Psoas muscle (tissue), 8 donors: ENCODE measurements around the gene DBF4B. TPM values are rescaled to one million over a fixed set of nuclear protein-coding genes. Genes with fewer than 3 reads are reported as not detected.

Experiments
- ATAC-seq, 4 donors: fragments of 200-7000 bp; cut with Tn5 transposase; one replicate each; pipeline ENCODE4 v1.9.1; 2020; ENCODE audit warnings: moderate library complexity in 3 of 4, mild to moderate bottlenecking in 2 of 4
- DNase-seq, 2 donors: peaks; one replicate each; pipeline ENCODE4 v3.0.0-alpha.2; 2020
- H3K27ac ChIP-seq: fragments of 200-600 bp; one replicate; pipeline ENCODE4 v1.8.0; 2022
- H3K27me3 ChIP-seq, 3 donors: fragments of 200-600 bp in 1 of 3; one replicate each; pipeline versions ENCODE4 v1.6.1 to v1.8.0; 2013 to 2022; ENCODE audit warnings: low read length in 2 of 3, mild to moderate bottlenecking in 2 of 3, moderate library complexity in 1 of 3; ENCODE audit not compliant: insufficient read depth in 3 of 3
- H3K36me3 ChIP-seq, 2 donors: fragments of 200-600 bp in 1 of 2; one replicate each; pipeline versions ENCODE4 v1.6.1 to v1.8.0; 2013 to 2022; ENCODE audit warnings: low read depth in 1 of 2, mild to moderate bottlenecking in 1 of 2, moderate library complexity in 1 of 2; ENCODE audit not compliant: insufficient read depth in 1 of 2
- H3K4me1 ChIP-seq: fragments of 200-600 bp; one replicate; pipeline ENCODE4 v1.8.0; 2022
- H3K4me3 ChIP-seq: fragments of 200-600 bp; one replicate; pipeline ENCODE4 v1.8.0; 2022; ENCODE audit warnings: mild to moderate bottlenecking
- H3K9me3 ChIP-seq: fragments of 200-600 bp; one replicate; pipeline ENCODE4 v1.8.0; 2022
- CTCF ChIP-seq: fragments of 200-600 bp; IDR thresholded peaks from one replicate; pipeline ENCODE4 v1.8.0; 2022; ENCODE audit warnings: antibody characterized with exemption
- WGBS, 3 donors: extraction: QIAGEN DNeasy Blood & Tissue Kit; methylation state at CpG; one replicate each; pipeline versions ENCODE4 v1.1.6 to v1.1.7; 2013; 5-methylcytosine and 5-hydroxymethylcytosine counted together
- intact Hi-C, 2 donors: fragments of 100-400 bp; cut with DNase I; formaldehyde crosslinking; loops; one replicate each; pipeline versions ENCODE4 v1.11.0 to v1.14.2; 2022
- polyA plus RNA-seq, 3 donors: library from polyadenylated mRNA; stranded (reverse); fragments of 200-250 nt; gene quantifications; one replicate each; pipeline ENCODE4 v1.2.3, GENCODE V29; 2013
- total RNA-seq, 4 donors: library from RNA; stranded (reverse); fragmentation: NEBNext Ultra II Directional in 2 of 4; extraction: Animal tissue kit (Norgen Biotek cat#: 25700) in 2 of 4; gene quantifications; one replicate each; pipeline versions ENCODE4 v1.2.1 to v1.2.4, GENCODE V29; 2021 to 2023
- donor health status: healthy with polysubstance abuse.
- donor health status: DM: no; HTN: no; CAD: no; lungs with moderate emphysema.
- donor health status: Bipolar disorder and iron deficiency.
- donor health status: healthy.
- donor health status: DM: yes; HTN: yes; CAD: no.
- donor health status: DM: no; HTN: no; CAD: no.
- donor health status: DM: no; HTN: no; CAD: no.
- donor health status: DM: yes; HTN: yes; CAD: no.

DBF4B gene
- total and polyA plus RNA-seq, 7 donors, result 0.79 to 5.0 (median 3.2) TPM

GRCh38 chr17:44779211-44780025, 71.0 kb downstream of the DBF4B start:
- Histone ChIP-seq H3K4me3 (peak overlapping the region; percentile 38), H3K36me3 (no peaks in the 10 kb centered on the region), H3K27ac (no peak overlapping the region), H3K27me3 (peaks cover 0 to 9% (median 0%) of the 10 kb centered on the region in 3 donors), H3K4me1 (peaks cover 14% of the 10 kb centered on the region), H3K9me3 (no peaks in the 10 kb centered on the region)
- DNase-seq (peak; percentile 76 to 83), ATAC-seq (peak; percentile 33 to 48 (median 46))
- peak; percentile 81 for TF ChIP-seq CTCF
- intact Hi-C loops, result loop anchor here (5.0 to 10.0 kb wide), 3 partner anchors 243 to 355 kb away; partner anchors contain the start of genes PLCD3 (in 2 of the 2) and ACBD4 (in 1 of the 2)
- 15 to 22% (median 15%) methylated on average over 36 of the region's 36 CpGs for WGBS, 3 donors

- TF ChIP-seq CTCF, result no peak
- no peak overlapping the region for H3K27ac ChIP-seq
- no peaks in the 10 kb centered on the region for H3K36me3 ChIP-seq
- ATAC-seq (no peak), DNase-seq (no peak)
- H3K4me1 ChIP-seq, result peaks cover 11% of the 10 kb centered on the region
- 87 to 91% (median 88%) methylated on average over 12 of the region's 12 CpGs for WGBS, 3 donors
- H3K27me3 ChIP-seq, result peaks cover 0 to 9% (median 0%) of the 10 kb centered on the region in 3 donors
- no peaks in the 10 kb centered on the region for H3K9me3 ChIP-seq
- H3K4me3 ChIP-seq, result no peak overlapping the region
- intact Hi-C loops, result no loop called here
These were observed 71.7 kb downstream of the DBF4B start for GRCh38 chr17:44780161-44780560.

- Histone ChIP-seq H3K9me3 (no peaks in the 10 kb centered on the region), H3K36me3 (no peaks in the 10 kb centered on the region), H3K27me3 (peaks cover 0 to 9% (median 0%) of the 10 kb centered on the region in 3 donors), H3K27ac (no peak overlapping the region), H3K4me1 (peaks cover 8% of the 10 kb centered on the region), H3K4me3 (no peak overlapping the region)
- 83 to 91% (median 88%) methylated on average over 13 to 14 of the region's 14 CpGs for WGBS, 3 donors
- no peak for TF ChIP-seq CTCF
- no peak for DNase-seq
- no peak for ATAC-seq
- intact Hi-C loops, result no loop called here
These were observed 72.5 kb downstream of the DBF4B start for GRCh38 chr17:44780845-44781480.

DNA sequence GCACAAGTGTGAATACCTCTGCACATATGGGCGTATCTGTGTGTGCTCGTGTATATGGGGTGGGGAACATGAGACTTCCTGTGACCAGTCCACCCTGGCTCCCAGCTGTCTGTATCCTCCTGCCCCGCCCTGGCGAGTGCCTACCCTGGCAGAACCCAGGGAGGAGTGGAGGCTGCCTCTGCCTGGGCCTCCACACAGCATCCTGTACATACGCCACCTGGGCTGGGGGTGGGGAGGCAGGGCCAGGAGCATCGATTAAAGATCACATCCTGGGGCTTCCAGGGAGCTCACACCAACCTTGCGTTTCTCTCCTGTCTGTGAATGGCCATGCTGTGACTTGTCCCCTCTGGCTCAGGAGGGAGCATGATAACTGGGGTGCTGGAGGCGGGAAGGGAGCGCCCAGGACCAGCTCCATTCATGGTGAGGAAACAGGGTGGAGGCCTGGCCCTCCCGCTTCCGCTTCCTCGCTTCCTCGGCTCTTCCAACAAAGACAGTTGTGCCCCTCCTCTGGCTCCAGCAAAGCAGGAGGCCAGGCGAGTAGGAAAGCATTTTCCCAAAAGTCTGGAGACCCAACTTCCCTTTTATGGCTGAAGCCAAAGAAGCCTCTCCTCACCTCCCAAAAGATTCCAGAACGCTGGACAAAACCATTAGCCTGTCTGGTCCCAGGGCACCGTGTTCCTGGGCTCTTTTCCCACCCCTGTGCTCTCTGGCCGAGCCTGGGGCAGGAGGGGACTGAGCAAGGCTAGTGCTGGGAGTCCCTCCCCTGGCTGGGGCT, 73.3 kb downstream of the DBF4B start:
- intact Hi-C loops, result no loop called here
- H3K36me3 ChIP-seq, result no peaks in the 10 kb centered on the region
- no peak for TF ChIP-seq CTCF
- H3K27me3 ChIP-seq, result peaks cover 0 to 8% (median 0%) of the 10 kb centered on the region in 3 donors
- no peaks in the 10 kb centered on the region for H3K9me3 ChIP-seq
- peaks cover 8% of the 10 kb centered on the region for H3K4me1 ChIP-seq
- DNase-seq (no peak), ATAC-seq (no peak)
- peak overlapping the region; percentile 50 for H3K27ac ChIP-seq
- H3K4me3 ChIP-seq, result no peak overlapping the region
- WGBS, 3 donors, result 55 to 62% (median 61%) methylated on average over 17 of the region's 17 CpGs
